Measurements from ENCODE around the gene CD82.

DNA sequence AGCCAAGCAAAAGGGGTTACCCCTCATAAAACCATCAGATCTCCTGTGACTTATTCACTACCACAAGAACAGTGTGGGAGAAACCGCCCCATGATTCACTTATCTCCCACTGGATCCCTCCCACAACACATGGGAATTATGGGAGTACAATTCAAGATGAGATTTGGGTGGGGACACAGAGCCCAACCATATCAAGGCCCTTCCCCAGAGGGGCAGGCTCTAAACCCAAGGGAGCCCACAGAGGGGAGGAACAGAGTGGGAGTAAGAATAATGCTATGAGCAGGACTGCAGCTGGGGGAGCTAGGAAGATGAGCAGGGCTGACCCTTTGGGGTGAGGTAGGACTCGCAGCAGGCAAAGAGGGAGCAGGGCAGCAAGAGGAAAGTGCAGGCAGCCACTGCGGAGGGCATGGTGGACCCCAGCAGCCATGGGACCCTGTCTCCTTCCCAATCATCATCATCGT, 59.3 kb downstream of the CD82 start:
- TF ChIP-seq CTCF (conservative IDR thresholded peaks at IDR 0.05; ENCODE audit: low read depth, low read length) (no peak), EZH2 (IDR thresholded peaks at IDR 0.05; ENCODE audit: borderline replicate concordance, low read depth, low read length, poor library complexity, severe bottlenecking) (no peak)

Measured in A673 (cell line).